H1 (cell line): Measurements from ENCODE around the gene CDC40. TPM values are rescaled to one million over a fixed set of nuclear protein-coding genes. Genes with fewer than 3 reads are reported as not detected.
"Not testable (repeated sequence)": the region's sequence is repeated elsewhere in the genome, so short reads cannot be mapped to it uniquely, and the experiment has no call there.

ENCODE experiments used
- CTCF ChIA-PET: fragments of 300-600 bp; sonication (Branson Sonifier 250); formaldehyde crosslinking; loops from one replicate; lab custom pipeline; 2021; ENCODE audit not compliant: partially characterized antibody; lab: Charles Lee
- POLR2A ChIA-PET: fragments of 300-600 bp; sonication (Branson Sonifier 250); formaldehyde crosslinking; loops from one replicate; lab custom pipeline; 2021; ENCODE audit warnings: inconsistent platforms; ENCODE audit not compliant: partially characterized antibody; lab: Charles Lee
- DNase-seq, 2 experiments: peaks; one replicate each; pipeline versions ENCODE4 v3.0.0 to v3.0.0-alpha.2; 2010 to 2022; ENCODE audit warnings: low spot score in 2 of 2, low read depth in 1 of 2, mixed read lengths in 1 of 2
- FAIRE-seq: peaks from 2 replicates; lab custom pipeline; 2011; peaks lifted over from hg19 to GRCh38; lab: Jason Lieb, UNC
- H2AFZ ChIP-seq: 2 replicates; pipeline ENCODE4 v1.8.1; 2012; ENCODE audit warnings: low read length, inconsistent platforms
- H2AK5ac ChIP-seq: 2 replicates; pipeline ENCODE4 v1.6.1; 2013; ENCODE audit warnings: low read depth, low read length
- H2BK120ac ChIP-seq: replicated peaks from 2 replicates; pipeline ENCODE3; 2013; ENCODE audit warnings: low read depth, low read length, inconsistent platforms
- H2BK12ac ChIP-seq: 2 replicates; pipeline ENCODE4 v1.6.1; 2013; ENCODE audit warnings: low read depth, low read length
- H2BK15ac ChIP-seq: 2 replicates; pipeline ENCODE4 v1.6.1; 2013; ENCODE audit warnings: low read length
- H2BK20ac ChIP-seq: 2 replicates; pipeline ENCODE4 v1.6.1; 2013; ENCODE audit warnings: low read length
- H2BK5ac ChIP-seq: 2 replicates; pipeline ENCODE4 v1.6.1; 2013; ENCODE audit warnings: low read depth, low read length
- H3K14ac ChIP-seq: 2 replicates; pipeline ENCODE4 v1.6.1; 2013; ENCODE audit warnings: inconsistent platforms; ENCODE audit not compliant: insufficient read length
- H3K18ac ChIP-seq: 2 replicates; pipeline ENCODE4 v1.6.1; 2013; ENCODE audit warnings: low read length; ENCODE audit errors: extremely low read depth
- H3K23ac ChIP-seq: 2 replicates; pipeline ENCODE4 v1.6.1; 2013; ENCODE audit warnings: inconsistent platforms; ENCODE audit not compliant: insufficient read length
- H3K23me2 ChIP-seq: 2 replicates; pipeline ENCODE4 v1.6.1; 2013; ENCODE audit warnings: low read depth, low read length
- H3K27ac ChIP-seq: 2 replicates; pipeline ENCODE4 v1.6.1; 2011; ENCODE audit warnings: low read depth, low read length, inconsistent platforms
- H3K27me3 ChIP-seq, 4 experiments: replicated peaks in 1 of 4; 1 replicate in 1 of 4; 2 replicates in 3 of 4; pipeline versions ENCODE4 v1.6.1 to v1.8.1; 2011 to 2013; ENCODE audit warnings: low read length in 3 of 4, mild to moderate bottlenecking in 3 of 4, inconsistent platforms in 2 of 4, mixed read lengths in 2 of 4, moderate library complexity in 1 of 4; ENCODE audit not compliant: control insufficient read depth in 3 of 4, insufficient read depth in 3 of 4; ENCODE audit errors: extremely low read depth in 1 of 4
- H3K36me3 ChIP-seq, 4 experiments: 2 replicates each; pipeline versions ENCODE4 v1.6.1 to v1.8.1; 2011 to 2013; ENCODE audit warnings: mild to moderate bottlenecking in 4 of 4, low read length in 3 of 4, moderate library complexity in 2 of 4, control low read depth in 1 of 4, inconsistent platforms in 1 of 4; ENCODE audit not compliant: insufficient read depth in 4 of 4, control insufficient read depth in 2 of 4
- H3K4ac ChIP-seq: replicated peaks from 2 replicates; pipeline ENCODE3; 2013; ENCODE audit warnings: low read length, low read depth, mixed read lengths, inconsistent platforms; ENCODE audit not compliant: insufficient read length
- H3K4me1 ChIP-seq, 4 experiments: replicated peaks in 1 of 4; 1 replicate in 1 of 4; 2 replicates in 3 of 4; pipeline versions ENCODE4 v1.6.1 to v1.8.1; 2011 to 2013; ENCODE audit warnings: low read length in 3 of 4, inconsistent platforms in 2 of 4, mixed read lengths in 1 of 4; ENCODE audit not compliant: insufficient read depth in 4 of 4, control insufficient read depth in 3 of 4
- H3K4me2 ChIP-seq, 2 experiments: 2 replicates each; pipeline versions ENCODE4 v1.6.1 to v1.8.1; 2011 to 2013; ENCODE audit warnings: low read depth in 2 of 2, low read length in 2 of 2, control low read depth in 1 of 2, inconsistent platforms in 1 of 2, mild to moderate bottlenecking in 1 of 2; ENCODE audit not compliant: insufficient read depth in 1 of 2
- H3K4me3 ChIP-seq, 4 experiments: fragments of 200-600, 300-600 bp in 1 of 4; sonication (generic), shearing (Covaris generic), sonication (Bioruptor Twin) in 1 of 4; 2 replicates each; pipeline versions ENCODE4 v1.5.1 to v1.8.1; 2011 to 2016; ENCODE audit warnings: low read length in 4 of 4, low read depth in 3 of 4, control low read depth in 2 of 4, inconsistent platforms in 2 of 4, mild to moderate bottlenecking in 2 of 4, mixed read lengths in 1 of 4, moderate library complexity in 1 of 4; ENCODE audit not compliant: insufficient read depth in 2 of 4; ENCODE audit errors: extremely low read depth in 1 of 4
- H3K56ac ChIP-seq: replicated peaks from 2 replicates; pipeline ENCODE3; 2013; ENCODE audit warnings: low read depth, mild to moderate bottlenecking, mixed read lengths, low read length, inconsistent platforms; ENCODE audit not compliant: insufficient read length
- H3K79me1 ChIP-seq: 2 replicates; pipeline ENCODE4 v1.6.1; 2013; ENCODE audit warnings: low read depth, low read length, control low read depth
- H3K79me2 ChIP-seq, 2 experiments: 2 replicates each; pipeline versions ENCODE4 v1.6.1 to v1.8.1; 2012 to 2013; ENCODE audit warnings: low read length in 2 of 2, mild to moderate bottlenecking in 2 of 2, inconsistent platforms in 1 of 2; ENCODE audit not compliant: insufficient read depth in 2 of 2, control insufficient read depth in 1 of 2
- H3K9ac ChIP-seq, 4 experiments: replicated peaks in 1 of 4; 1 replicate in 1 of 4; 2 replicates in 3 of 4; pipeline versions ENCODE4 v1.6.1 to v1.8.1; 2011 to 2013; ENCODE audit warnings: low read depth in 3 of 4, low read length in 3 of 4, control low read depth in 2 of 4, mild to moderate bottlenecking in 2 of 4, moderate library complexity in 2 of 4, inconsistent platforms in 1 of 4; ENCODE audit errors: extremely low read depth in 1 of 4
- H3K9me3 ChIP-seq, 2 experiments: 2 replicates each; pipeline versions ENCODE4 v1.6.1 to v1.8.1; 2012 to 2013; ENCODE audit warnings: mild to moderate bottlenecking in 2 of 2, moderate library complexity in 2 of 2, control low read depth in 1 of 2, inconsistent platforms in 1 of 2, low read depth in 1 of 2, low read length in 1 of 2, mixed read lengths in 1 of 2; ENCODE audit not compliant: insufficient read depth in 2 of 2
- H4K20me1 ChIP-seq, 2 experiments: replicated peaks in 1 of 2; 2 replicates each; pipeline versions ENCODE3 to v1.8.1; 2011 to 2013; ENCODE audit warnings: inconsistent platforms in 2 of 2, low read length in 2 of 2, mild to moderate bottlenecking in 1 of 2; ENCODE audit not compliant: insufficient read depth in 2 of 2, control insufficient read depth in 1 of 2
- H4K5ac ChIP-seq: 2 replicates; pipeline ENCODE4 v1.6.1; 2013; ENCODE audit warnings: low read length, low read depth, mixed read lengths, inconsistent platforms; ENCODE audit not compliant: insufficient read length
- H4K8ac ChIP-seq: 2 replicates; pipeline ENCODE4 v1.8.0; 2013; ENCODE audit warnings: mild to moderate bottlenecking, moderate library complexity, low read length, inconsistent platforms; ENCODE audit not compliant: insufficient read depth; ENCODE audit errors: extremely low read depth
- H4K91ac ChIP-seq: replicated peaks from 2 replicates; pipeline ENCODE3; 2013; ENCODE audit warnings: low read length, mixed read lengths, inconsistent platforms; ENCODE audit not compliant: insufficient read length
- WGBS, 2 experiments: shearing (Covaris generic) in 1 of 2; methylation state at CpG; one replicate each; pipeline versions ENCODE4 v1.1.6 to v1.1.7; 2013 to 2015; ENCODE audit warnings: low lambda C conversion rate in 2 of 2, mixed read lengths in 2 of 2, inconsistent platforms in 1 of 2, low coverage in 1 of 2, missing lambda C conversion rate in 1 of 2; ENCODE audit not compliant: insufficient replicate concordance in 2 of 2, insufficient coverage in 1 of 2, insufficient read length in 1 of 2; ENCODE audit errors: extremely low coverage in 1 of 2, missing lambda C conversion rate in 1 of 2; 5-methylcytosine and 5-hydroxymethylcytosine counted together
- polyA plus RNA-seq, 7 experiments: library from polyadenylated mRNA; depleted of rRNA in 3 of 7; stranded (reverse) in 5 of 7; unstranded in 2 of 7; fragments of >200 nt in 5 of 7; fragments of 200-250 nt in 2 of 7; gene quantifications; 1 replicate in 5 of 7; 2 replicates in 1 of 7; 4 replicates in 1 of 7; pipeline versions ENCODE4 v1.2.1 to v1.2.3, GENCODE V29; 2011 to 2013; ENCODE audit warnings: missing spikeins in 2 of 7, mixed read lengths in 2 of 7
- total RNA-seq: library from RNA; stranded (reverse); fragmentation: NEBNext Ultra II Directional; extraction: Animal tissue kit (Norgen Biotek cat#: 25700); gene quantifications from 2 replicates; pipeline ENCODE4 v1.2.1, GENCODE V29; 2021

The CDC40 gene
- total and polyA plus RNA-seq, 2 of the 8 experiments (the other 6 are each of a cell fraction or from before 2014, with no cell fraction given): 7.3 to 27.2 TPM

GRCh38 chr6:110244621-110245020, 64.4 kb downstream of the CDC40 start:
- H2AK5ac ChIP-seq, H4K91ac ChIP-seq, H2BK5ac ChIP-seq, H2AFZ ChIP-seq, H3K56ac ChIP-seq, H2BK12ac ChIP-seq, H3K23me2 ChIP-seq, H3K27me3 ChIP-seq, H3K18ac ChIP-seq, H3K23ac ChIP-seq, H3K79me1 ChIP-seq, H3K27ac ChIP-seq, H4K8ac ChIP-seq, H2BK15ac ChIP-seq, H3K79me2 ChIP-seq, FAIRE-seq, H2BK120ac ChIP-seq, H4K5ac ChIP-seq, H3K14ac ChIP-seq, H3K36me3 ChIP-seq, H3K4me1 ChIP-seq, POLR2A ChIA-PET, H3K9ac ChIP-seq, H2BK20ac ChIP-seq, H3K4me2 ChIP-seq, H3K4ac ChIP-seq, H4K20me1 ChIP-seq, H3K9me3 ChIP-seq, DNase-seq, H3K4me3 ChIP-seq: not testable (repeated sequence)
- WGBS, 2 experiments: 95% methylated on average over 3 of the region's 3 CpGs; no CpG with 5 or more reads in 1 of the 2 experiments
- CTCF ChIA-PET: interaction anchor here (0.6 kb wide), 1 partner anchor 60 kb away, joined by 3 read pairs; no protein-coding TSS in a partner anchor
